H1 (cell line): Measurements from ENCODE around the gene EBPL. TPM values are rescaled to one million over a fixed set of nuclear protein-coding genes. Genes with fewer than 3 reads are reported as not detected.

Experiments
- CTCF ChIA-PET: fragments of 300-600 bp; sonication (Branson Sonifier 250); formaldehyde crosslinking; loops from one replicate; lab custom pipeline; 2021; ENCODE audit not compliant: partially characterized antibody; lab: Charles Lee
- POLR2A ChIA-PET: fragments of 300-600 bp; sonication (Branson Sonifier 250); formaldehyde crosslinking; loops from one replicate; lab custom pipeline; 2021; ENCODE audit warnings: inconsistent platforms; ENCODE audit not compliant: partially characterized antibody; lab: Charles Lee
- DNase-seq, 2 experiments: peaks; one replicate each; pipeline versions ENCODE4 v3.0.0 to v3.0.0-alpha.2; 2010 to 2022; ENCODE audit warnings: low spot score in 2 of 2, low read depth in 1 of 2, mixed read lengths in 1 of 2
- FAIRE-seq: peaks from 2 replicates; lab custom pipeline; 2011; peaks lifted over from hg19 to GRCh38; lab: Jason Lieb, UNC
- H2AFZ ChIP-seq: 2 replicates; pipeline ENCODE4 v1.8.1; 2012; ENCODE audit warnings: low read length, inconsistent platforms
- H2AK5ac ChIP-seq: 2 replicates; pipeline ENCODE4 v1.6.1; 2013; ENCODE audit warnings: low read depth, low read length
- H2BK120ac ChIP-seq: replicated peaks from 2 replicates; pipeline ENCODE3; 2013; ENCODE audit warnings: low read depth, low read length, inconsistent platforms
- H2BK12ac ChIP-seq: 2 replicates; pipeline ENCODE4 v1.6.1; 2013; ENCODE audit warnings: low read depth, low read length
- H2BK15ac ChIP-seq: 2 replicates; pipeline ENCODE4 v1.6.1; 2013; ENCODE audit warnings: low read length
- H2BK20ac ChIP-seq: 2 replicates; pipeline ENCODE4 v1.6.1; 2013; ENCODE audit warnings: low read length
- H2BK5ac ChIP-seq: 2 replicates; pipeline ENCODE4 v1.6.1; 2013; ENCODE audit warnings: low read depth, low read length
- H3K14ac ChIP-seq: 2 replicates; pipeline ENCODE4 v1.6.1; 2013; ENCODE audit warnings: inconsistent platforms; ENCODE audit not compliant: insufficient read length
- H3K18ac ChIP-seq: 2 replicates; pipeline ENCODE4 v1.6.1; 2013; ENCODE audit warnings: low read length; ENCODE audit errors: extremely low read depth
- H3K23ac ChIP-seq: 2 replicates; pipeline ENCODE4 v1.6.1; 2013; ENCODE audit warnings: inconsistent platforms; ENCODE audit not compliant: insufficient read length
- H3K23me2 ChIP-seq: 2 replicates; pipeline ENCODE4 v1.6.1; 2013; ENCODE audit warnings: low read depth, low read length
- H3K27ac ChIP-seq: 2 replicates; pipeline ENCODE4 v1.6.1; 2011; ENCODE audit warnings: low read depth, low read length, inconsistent platforms
- H3K27me3 ChIP-seq, 4 experiments: replicated peaks in 1 of 4; 1 replicate in 1 of 4; 2 replicates in 3 of 4; pipeline versions ENCODE4 v1.6.1 to v1.8.1; 2011 to 2013; ENCODE audit warnings: low read length in 3 of 4, mild to moderate bottlenecking in 3 of 4, inconsistent platforms in 2 of 4, mixed read lengths in 2 of 4, moderate library complexity in 1 of 4; ENCODE audit not compliant: control insufficient read depth in 3 of 4, insufficient read depth in 3 of 4; ENCODE audit errors: extremely low read depth in 1 of 4
- H3K36me3 ChIP-seq, 4 experiments: 2 replicates each; pipeline versions ENCODE4 v1.6.1 to v1.8.1; 2011 to 2013; ENCODE audit warnings: mild to moderate bottlenecking in 4 of 4, low read length in 3 of 4, moderate library complexity in 2 of 4, control low read depth in 1 of 4, inconsistent platforms in 1 of 4; ENCODE audit not compliant: insufficient read depth in 4 of 4, control insufficient read depth in 2 of 4
- H3K4ac ChIP-seq: replicated peaks from 2 replicates; pipeline ENCODE3; 2013; ENCODE audit warnings: low read length, low read depth, mixed read lengths, inconsistent platforms; ENCODE audit not compliant: insufficient read length
- H3K4me1 ChIP-seq, 4 experiments: replicated peaks in 1 of 4; 1 replicate in 1 of 4; 2 replicates in 3 of 4; pipeline versions ENCODE4 v1.6.1 to v1.8.1; 2011 to 2013; ENCODE audit warnings: low read length in 3 of 4, inconsistent platforms in 2 of 4, mixed read lengths in 1 of 4; ENCODE audit not compliant: insufficient read depth in 4 of 4, control insufficient read depth in 3 of 4
- H3K4me2 ChIP-seq, 2 experiments: 2 replicates each; pipeline versions ENCODE4 v1.6.1 to v1.8.1; 2011 to 2013; ENCODE audit warnings: low read depth in 2 of 2, low read length in 2 of 2, control low read depth in 1 of 2, inconsistent platforms in 1 of 2, mild to moderate bottlenecking in 1 of 2; ENCODE audit not compliant: insufficient read depth in 1 of 2
- H3K4me3 ChIP-seq, 4 experiments: fragments of 200-600, 300-600 bp in 1 of 4; sonication (generic), shearing (Covaris generic), sonication (Bioruptor Twin) in 1 of 4; 2 replicates each; pipeline versions ENCODE4 v1.5.1 to v1.8.1; 2011 to 2016; ENCODE audit warnings: low read length in 4 of 4, low read depth in 3 of 4, control low read depth in 2 of 4, inconsistent platforms in 2 of 4, mild to moderate bottlenecking in 2 of 4, mixed read lengths in 1 of 4, moderate library complexity in 1 of 4; ENCODE audit not compliant: insufficient read depth in 2 of 4; ENCODE audit errors: extremely low read depth in 1 of 4
- H3K56ac ChIP-seq: replicated peaks from 2 replicates; pipeline ENCODE3; 2013; ENCODE audit warnings: low read depth, mild to moderate bottlenecking, mixed read lengths, low read length, inconsistent platforms; ENCODE audit not compliant: insufficient read length
- H3K79me1 ChIP-seq: 2 replicates; pipeline ENCODE4 v1.6.1; 2013; ENCODE audit warnings: low read depth, low read length, control low read depth
- H3K79me2 ChIP-seq, 2 experiments: 2 replicates each; pipeline versions ENCODE4 v1.6.1 to v1.8.1; 2012 to 2013; ENCODE audit warnings: low read length in 2 of 2, mild to moderate bottlenecking in 2 of 2, inconsistent platforms in 1 of 2; ENCODE audit not compliant: insufficient read depth in 2 of 2, control insufficient read depth in 1 of 2
- H3K9ac ChIP-seq, 4 experiments: replicated peaks in 1 of 4; 1 replicate in 1 of 4; 2 replicates in 3 of 4; pipeline versions ENCODE4 v1.6.1 to v1.8.1; 2011 to 2013; ENCODE audit warnings: low read depth in 3 of 4, low read length in 3 of 4, control low read depth in 2 of 4, mild to moderate bottlenecking in 2 of 4, moderate library complexity in 2 of 4, inconsistent platforms in 1 of 4; ENCODE audit errors: extremely low read depth in 1 of 4
- H3K9me3 ChIP-seq, 2 experiments: 2 replicates each; pipeline versions ENCODE4 v1.6.1 to v1.8.1; 2012 to 2013; ENCODE audit warnings: mild to moderate bottlenecking in 2 of 2, moderate library complexity in 2 of 2, control low read depth in 1 of 2, inconsistent platforms in 1 of 2, low read depth in 1 of 2, low read length in 1 of 2, mixed read lengths in 1 of 2; ENCODE audit not compliant: insufficient read depth in 2 of 2
- H4K20me1 ChIP-seq, 2 experiments: replicated peaks in 1 of 2; 2 replicates each; pipeline versions ENCODE3 to v1.8.1; 2011 to 2013; ENCODE audit warnings: inconsistent platforms in 2 of 2, low read length in 2 of 2, mild to moderate bottlenecking in 1 of 2; ENCODE audit not compliant: insufficient read depth in 2 of 2, control insufficient read depth in 1 of 2
- H4K5ac ChIP-seq: 2 replicates; pipeline ENCODE4 v1.6.1; 2013; ENCODE audit warnings: low read length, low read depth, mixed read lengths, inconsistent platforms; ENCODE audit not compliant: insufficient read length
- H4K8ac ChIP-seq: 2 replicates; pipeline ENCODE4 v1.8.0; 2013; ENCODE audit warnings: mild to moderate bottlenecking, moderate library complexity, low read length, inconsistent platforms; ENCODE audit not compliant: insufficient read depth; ENCODE audit errors: extremely low read depth
- H4K91ac ChIP-seq: replicated peaks from 2 replicates; pipeline ENCODE3; 2013; ENCODE audit warnings: low read length, mixed read lengths, inconsistent platforms; ENCODE audit not compliant: insufficient read length
- RAD21 ChIP-seq, 2 experiments: IDR thresholded peaks in 1 of 2; conservative IDR thresholded peaks in 1 of 2; 2 replicates each; pipeline ENCODE4 v1.6.1; 2011; ENCODE audit warnings: low read depth in 2 of 2, low read length in 2 of 2, improper control_type of control experiment in 1 of 2, inconsistent platforms in 1 of 2, mild to moderate bottlenecking in 1 of 2, moderate library complexity in 1 of 2
- RBBP5 ChIP-seq: IDR thresholded peaks from 2 replicates; pipeline ENCODE4 v1.7.1; 2012; ENCODE audit warnings: low read depth, mild to moderate bottlenecking, inconsistent platforms, low read length, moderate library complexity, borderline replicate concordance
- WGBS, 2 experiments: shearing (Covaris generic) in 1 of 2; methylation state at CpG; one replicate each; pipeline versions ENCODE4 v1.1.6 to v1.1.7; 2013 to 2015; ENCODE audit warnings: low lambda C conversion rate in 2 of 2, mixed read lengths in 2 of 2, inconsistent platforms in 1 of 2, low coverage in 1 of 2, missing lambda C conversion rate in 1 of 2; ENCODE audit not compliant: insufficient replicate concordance in 2 of 2, insufficient coverage in 1 of 2, insufficient read length in 1 of 2; ENCODE audit errors: extremely low coverage in 1 of 2, missing lambda C conversion rate in 1 of 2; 5-methylcytosine and 5-hydroxymethylcytosine counted together
- polyA plus RNA-seq, 7 experiments: library from polyadenylated mRNA; depleted of rRNA in 3 of 7; stranded (reverse) in 5 of 7; unstranded in 2 of 7; fragments of >200 nt in 5 of 7; fragments of 200-250 nt in 2 of 7; gene quantifications; 1 replicate in 5 of 7; 2 replicates in 1 of 7; 4 replicates in 1 of 7; pipeline versions ENCODE4 v1.2.1 to v1.2.3, GENCODE V29; 2011 to 2013; ENCODE audit warnings: missing spikeins in 2 of 7, mixed read lengths in 2 of 7
- total RNA-seq: library from RNA; stranded (reverse); fragmentation: NEBNext Ultra II Directional; extraction: Animal tissue kit (Norgen Biotek cat#: 25700); gene quantifications from 2 replicates; pipeline ENCODE4 v1.2.1, GENCODE V29; 2021
- TF ChIP-seq, protein P1 (sequence below), 3 experiments: IDR thresholded peaks; 1 replicate in 2 of 3; 2 replicates in 1 of 3; pipeline versions ENCODE4 v1.5.1 to v1.6.1; 2011; ENCODE audit warnings: low read length in 3 of 3, mild to moderate bottlenecking in 3 of 3, inconsistent platforms in 2 of 3, low read depth in 1 of 3, moderate library complexity in 1 of 3; ENCODE audit not compliant: insufficient read depth in 1 of 3; ENCODE audit errors: control extremely low read depth in 1 of 3

Gene EBPL
- total and polyA plus RNA-seq, 2 of the 8 experiments (the other 6 are each of a cell fraction or from before 2014, with no cell fraction given), result 130 to 204 TPM

DNA sequence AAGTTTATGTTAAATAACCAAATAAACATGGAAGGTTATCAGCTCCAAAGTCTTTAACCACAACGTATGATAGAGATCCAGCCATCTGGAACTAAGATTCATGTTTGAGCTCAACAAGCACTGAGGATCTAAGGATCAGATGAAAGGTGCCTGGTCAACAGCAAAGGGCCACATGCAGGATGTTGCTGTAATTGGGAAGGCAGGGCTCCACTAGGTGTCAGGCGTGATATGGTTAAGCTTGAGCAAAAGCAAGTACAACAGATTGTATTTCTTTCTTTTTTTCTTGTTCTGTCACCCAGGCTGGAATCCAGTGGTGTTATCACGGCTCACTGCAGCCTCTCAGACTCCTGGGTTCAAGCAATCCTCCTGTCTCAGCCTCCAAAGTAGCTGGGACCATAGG lies 12.0 kb downstream of the EBPL start:
- H2BK15ac ChIP-seq, result no peak overlapping the region
- no peak overlapping the region for H2AK5ac ChIP-seq
- no peak overlapping the region for H3K4me2 ChIP-seq
- H3K4me3 ChIP-seq, result no peak overlapping the region
- H4K5ac ChIP-seq, result no peak overlapping the region
- no peak overlapping the region for H2BK12ac ChIP-seq
- 0 out of 4 replicates have a peak, but pooled peaks of 1 of the 2 experiments have one; percentile 2 for TF ChIP-seq RAD21 (IDR thresholded peaks at IDR 0.05 in 1 of 2, conservative IDR thresholded peaks at IDR 0.05 in 1 of 2; ENCODE audit: low read depth in 2 of 2, low read length in 2 of 2)
- no peak for TF ChIP-seq RBBP5
- TF ChIP-seq, protein P1, sequence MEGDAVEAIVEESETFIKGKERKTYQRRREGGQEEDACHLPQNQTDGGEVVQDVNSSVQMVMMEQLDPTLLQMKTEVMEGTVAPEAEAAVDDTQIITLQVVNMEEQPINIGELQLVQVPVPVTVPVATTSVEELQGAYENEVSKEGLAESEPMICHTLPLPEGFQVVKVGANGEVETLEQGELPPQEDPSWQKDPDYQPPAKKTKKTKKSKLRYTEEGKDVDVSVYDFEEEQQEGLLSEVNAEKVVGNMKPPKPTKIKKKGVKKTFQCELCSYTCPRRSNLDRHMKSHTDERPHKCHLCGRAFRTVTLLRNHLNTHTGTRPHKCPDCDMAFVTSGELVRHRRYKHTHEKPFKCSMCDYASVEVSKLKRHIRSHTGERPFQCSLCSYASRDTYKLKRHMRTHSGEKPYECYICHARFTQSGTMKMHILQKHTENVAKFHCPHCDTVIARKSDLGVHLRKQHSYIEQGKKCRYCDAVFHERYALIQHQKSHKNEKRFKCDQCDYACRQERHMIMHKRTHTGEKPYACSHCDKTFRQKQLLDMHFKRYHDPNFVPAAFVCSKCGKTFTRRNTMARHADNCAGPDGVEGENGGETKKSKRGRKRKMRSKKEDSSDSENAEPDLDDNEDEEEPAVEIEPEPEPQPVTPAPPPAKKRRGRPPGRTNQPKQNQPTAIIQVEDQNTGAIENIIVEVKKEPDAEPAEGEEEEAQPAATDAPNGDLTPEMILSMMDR (IDR thresholded peaks at IDR 0.05; ENCODE audit: control extremely low read depth in 1 of 3, insufficient read depth in 1 of 3, low read depth in 1 of 3, low read length in 3 of 3), result peak in 1 of 3 experiments; percentile 2; a peak in 1 of 4 replicates
- TF ChIP-seq, all 59 proteins: peak for 2
- Histone ChIP-seq H3K4me1 (no peaks in the 10 kb centered on the region), H3K27ac (no peak overlapping the region), H3K9me3 (peaks cover 9 to 20% of the 10 kb centered on the region in 2 experiments; a peak in 3 of 4 replicates), H3K79me2 (peaks cover 10 to 74% of the 10 kb centered on the region in 2 experiments), H4K91ac (no peak overlapping the region), H2AFZ (no peak overlapping the region), H3K36me3 (peaks cover 0 to 35% (median 9%) of the 10 kb centered on the region in 4 experiments; a peak in 4 of 8 replicates), H3K9ac (no peak overlapping the region), H3K18ac (no peak overlapping the region), H3K23ac (no peak overlapping the region), H3K4ac (no peak overlapping the region), H3K23me2 (no peaks in the 10 kb centered on the region), H2BK120ac (no peak overlapping the region), H3K14ac (no peak overlapping the region), H4K8ac (no peak overlapping the region), H3K27me3 (no peaks in the 10 kb centered on the region), H2BK5ac (no peak overlapping the region), H2BK20ac (no peak overlapping the region), H3K56ac (no peak overlapping the region), H3K79me1 (peaks cover 3% of the 10 kb centered on the region; the same call in 1 of the 2 replicates), H4K20me1 (peaks cover 0 to 3% of the 10 kb centered on the region in 2 experiments)
- CTCF ChIA-PET, result interaction anchor here (0.7 to 2.1 kb wide), 2 partner anchors 9 to 78 kb away, joined by 3 to 7 read pairs; no protein-coding TSS in a partner anchor
- DNase-seq (no peak), FAIRE-seq (no peak)
- POLR2A ChIA-PET, result interaction anchor here (0.9 to 1.2 kb wide), 2 partner anchors 10 to 12 kb away, joined by 3 to 5 read pairs; partner anchors contain the start of gene EBPL
- WGBS, 2 experiments, result 91% methylated on average over 3 of the region's 3 CpGs; no CpG with 5 or more reads in 1 of the 2 experiments
